HG03442 (cell line): ENCODE measurements around the gene GZF1.

Source experiments
- ATAC-seq: cut with Tn5 transposase; IDR thresholded peaks from one replicate; pipeline ENCODE4 v1.9.1; 2021; ENCODE audit warnings: mild to moderate bottlenecking, moderate library complexity; ENCODE audit not compliant: unreplicated experiment

The GZF1 gene

DNA sequence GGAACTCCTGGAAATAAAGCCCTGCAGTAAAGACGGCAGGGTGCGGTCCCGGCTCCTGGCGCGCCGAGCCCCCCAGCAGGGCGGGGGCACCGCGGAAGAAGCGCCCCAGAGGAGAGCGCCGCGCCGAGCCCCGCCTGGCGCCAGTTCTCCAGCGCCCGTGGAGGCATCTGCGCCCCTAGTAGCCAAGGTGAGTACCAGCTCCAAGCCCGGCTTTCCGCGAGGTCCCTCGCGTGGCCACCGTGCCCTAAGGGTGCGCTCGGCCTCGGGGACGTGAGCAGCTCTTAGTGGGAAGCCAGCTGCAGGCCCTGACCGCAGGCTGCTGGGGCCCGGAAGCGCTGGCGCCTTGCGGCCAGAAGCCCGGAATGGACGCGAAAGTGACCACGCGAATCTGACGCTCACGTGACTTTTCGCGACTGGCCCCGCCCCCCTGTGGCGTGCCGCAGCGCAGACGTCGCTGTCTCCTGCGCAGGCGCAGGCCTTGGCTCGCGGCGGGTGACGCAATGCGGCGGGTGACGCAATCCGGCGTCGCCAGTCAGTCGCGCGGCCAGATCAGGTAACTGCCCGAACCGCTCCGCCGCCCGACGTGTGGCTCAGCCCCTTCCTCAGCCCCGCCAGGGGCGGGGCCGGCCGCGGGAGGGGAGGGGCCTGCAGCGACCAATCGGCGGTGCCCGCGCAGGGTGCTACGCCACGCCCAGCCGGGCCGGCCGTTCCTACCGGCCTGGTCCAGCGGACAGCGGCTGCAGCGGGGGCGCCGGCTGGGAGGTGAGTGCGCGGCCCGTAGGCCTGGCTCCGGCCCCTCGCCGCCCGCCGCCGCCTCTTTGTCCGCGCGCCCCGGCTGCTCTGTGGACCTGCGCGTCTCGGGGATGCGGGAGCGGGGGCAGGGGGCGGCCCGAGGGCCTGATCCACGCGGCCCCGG lies at the start of gene GZF1:
TSS of gene GZF1 (plus strand) at position 707 of the 916 bp plus-strand sequence. CDS start 2,202 bp downstream, outside the sequence.
- ATAC-seq: peak; percentile 63

GRCh38 chr20:23313271-23313670 lies 48.7 kb upstream of the GZF1 start:
- ATAC-seq: no peak

DNA sequence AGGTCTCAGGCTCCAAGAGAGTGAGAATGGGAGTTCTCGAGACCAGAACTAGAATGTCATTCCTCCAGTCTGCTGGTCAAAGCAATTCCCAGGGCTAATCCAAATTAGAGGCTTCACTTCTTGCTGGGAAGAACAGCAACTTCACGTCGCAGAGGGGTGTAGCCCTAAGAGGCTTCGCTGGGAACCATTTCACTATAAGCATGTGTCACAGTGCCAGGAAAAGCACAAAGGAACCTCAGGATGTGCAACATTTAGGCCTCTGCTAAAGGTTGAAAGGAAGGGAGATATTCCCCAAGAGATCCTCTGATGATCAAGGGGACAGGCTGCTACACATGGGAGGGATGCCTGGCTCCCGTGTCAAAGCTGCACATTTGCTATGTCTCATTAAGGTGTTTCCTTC lies 47.3 kb upstream of the GZF1 start:
- no peak for ATAC-seq

- ATAC-seq: no peak
Observed at GRCh38 chr20:23315099-23315498, 46.9 kb upstream of the GZF1 start.

- ATAC-seq: no peak
Observed at GRCh38 chr20:23316626-23317025, 45.4 kb upstream of the GZF1 start.

DNA sequence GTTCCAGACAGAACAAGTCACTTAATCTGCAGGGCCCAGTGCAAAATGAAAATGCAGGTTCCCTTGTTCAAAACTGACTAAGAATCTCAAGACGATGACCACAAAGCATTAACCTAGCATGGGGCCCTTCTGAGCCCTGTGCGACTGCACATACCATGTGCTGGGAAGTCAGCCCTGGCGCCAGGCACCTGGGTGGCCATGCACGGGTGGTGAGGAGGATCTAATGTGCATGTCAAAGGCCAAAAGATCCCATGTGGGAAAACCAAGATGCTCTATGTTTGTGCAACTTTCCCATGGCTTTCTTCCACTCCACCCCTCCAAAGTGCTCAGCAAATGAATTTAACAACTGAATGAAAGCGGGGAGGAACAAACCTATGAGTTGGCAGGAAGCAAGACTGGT lies 44.9 kb upstream of the GZF1 start:
- ATAC-seq: no peak

DNA sequence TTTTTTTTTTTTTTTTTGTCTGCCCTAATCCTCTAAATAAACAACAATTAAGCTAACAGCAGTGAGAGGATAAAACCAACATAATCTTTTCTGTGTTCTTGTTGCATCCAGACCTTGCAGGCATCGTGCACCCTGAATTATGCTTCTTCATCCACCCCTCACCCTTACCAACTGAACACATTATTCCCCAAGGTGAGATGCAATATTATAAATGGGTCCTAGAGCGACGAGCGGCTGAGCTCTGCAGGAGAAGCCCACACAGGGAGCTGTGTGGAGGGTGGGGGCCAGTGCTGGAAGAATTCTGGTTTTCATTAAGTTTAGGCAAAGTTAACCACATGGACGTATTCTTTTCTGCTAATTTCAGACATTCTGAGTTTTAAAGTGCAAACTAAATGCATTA lies 43.6 kb upstream of the GZF1 start:
- no peak for ATAC-seq

DNA sequence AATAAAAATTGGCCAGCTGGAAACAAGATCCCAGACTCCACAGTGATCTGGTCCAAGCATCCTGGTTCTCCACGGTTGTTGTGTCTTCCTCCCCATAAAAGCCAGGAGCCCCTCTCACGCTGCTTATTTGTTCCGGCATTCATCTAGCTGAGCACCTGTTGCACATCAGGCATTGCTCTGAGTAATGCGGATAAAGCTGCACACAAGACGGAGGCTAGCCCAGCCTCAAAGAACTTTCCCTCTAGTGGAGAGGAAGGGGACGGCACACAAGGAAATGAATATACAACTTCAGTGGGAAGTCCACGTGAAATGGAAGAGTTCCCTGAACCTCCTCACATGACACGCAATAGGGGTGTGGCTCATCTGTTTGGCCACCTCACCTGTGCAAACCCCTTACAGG lies 41.7 kb upstream of the GZF1 start:
- no peak for ATAC-seq

GRCh38 chr20:23325107-23325506 lies 36.9 kb upstream of the GZF1 start:
- no peak for ATAC-seq

- no peak for ATAC-seq
Observed at GRCh38 chr20:23326774-23327173, 35.2 kb upstream of the GZF1 start.

- ATAC-seq: no peak
Observed at GRCh38 chr20:23327617-23328333, 34.2 kb upstream of the GZF1 start.

- ATAC-seq: no peak
Observed at GRCh38 chr20:23331450-23332350, 30.3 kb upstream of the GZF1 start.

DNA sequence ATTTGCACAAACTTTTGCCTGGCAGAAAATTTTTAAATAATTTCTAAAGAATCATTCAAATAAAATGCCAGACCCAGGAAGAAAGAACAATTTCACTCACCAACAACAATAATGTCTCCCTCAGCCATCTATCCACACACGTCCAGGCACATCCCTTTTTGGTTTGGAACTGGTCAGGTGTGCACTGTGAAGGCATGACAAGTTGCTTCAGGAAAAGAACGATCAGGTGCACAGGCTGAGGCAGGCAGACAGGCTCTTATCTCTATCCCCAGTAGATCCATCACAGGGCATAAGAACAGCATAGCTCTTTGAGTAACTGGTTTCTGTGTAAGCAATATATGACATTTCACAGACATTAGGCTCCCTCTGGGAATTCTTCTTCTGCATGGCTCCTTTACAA lies 29.5 kb upstream of the GZF1 start:
- ATAC-seq: no peak

DNA sequence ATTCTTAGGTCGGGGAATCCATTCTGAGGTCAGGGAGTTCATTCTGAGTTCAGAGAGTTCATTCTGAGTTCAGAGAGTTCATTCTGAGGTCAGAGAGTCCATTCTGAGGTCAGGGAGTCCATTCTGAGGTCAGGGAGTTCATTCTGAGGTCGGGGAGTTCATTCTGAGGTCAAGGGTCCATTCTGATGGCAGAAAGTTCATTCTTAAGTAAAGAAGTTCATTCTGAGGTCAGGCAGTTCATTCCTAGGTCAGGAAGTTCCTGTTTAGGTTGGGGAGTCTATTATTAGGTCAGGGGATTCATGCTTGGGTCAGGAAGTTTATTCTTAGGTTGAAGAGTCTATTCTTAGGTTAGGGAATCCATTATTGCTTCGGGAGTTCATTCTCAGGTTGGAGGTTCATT lies 27.9 kb upstream of the GZF1 start:
- ATAC-seq: no peak

DNA sequence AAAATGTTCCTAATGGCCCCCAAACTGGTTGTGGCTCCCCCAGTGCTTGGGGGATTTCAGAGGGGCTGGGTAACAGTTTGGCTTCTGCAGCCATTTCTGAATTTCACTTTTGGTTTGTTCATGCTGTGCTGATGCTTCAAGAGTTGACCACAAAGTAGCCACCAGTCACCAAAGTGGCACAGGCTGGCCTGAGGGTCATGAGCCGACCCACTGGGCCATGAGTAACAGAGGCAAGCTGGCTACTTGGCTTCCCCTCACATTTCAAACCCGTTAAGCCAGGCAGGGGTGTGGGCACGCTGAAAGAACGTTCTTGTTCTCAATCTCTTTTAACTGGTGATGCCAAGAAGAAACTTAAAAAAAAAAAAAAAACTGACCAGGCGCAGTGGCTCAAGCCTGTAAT lies 26.5 kb upstream of the GZF1 start:
- no peak for ATAC-seq

DNA sequence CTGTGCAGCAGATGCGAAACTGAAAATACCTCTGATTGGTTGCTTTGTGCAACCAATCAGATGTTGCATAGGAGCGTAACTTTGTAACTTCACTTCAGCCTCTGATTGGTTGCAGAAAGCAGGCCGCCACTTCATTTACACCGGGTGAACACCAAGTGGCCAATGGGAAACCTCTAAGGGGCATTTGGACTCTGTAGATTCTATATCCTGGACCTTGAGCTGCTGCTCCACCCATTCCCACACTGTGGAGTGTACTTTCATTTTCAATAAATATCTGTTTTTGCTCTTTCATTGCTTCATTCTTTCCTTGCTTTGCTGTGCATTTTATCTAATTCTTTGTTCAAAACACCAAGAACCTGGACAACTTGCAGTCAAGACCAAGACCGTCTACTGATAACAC lies 25.5 kb upstream of the GZF1 start:
- no peak for ATAC-seq

GRCh38 chr20:23337312-23337711 lies 24.7 kb upstream of the GZF1 start:
- ATAC-seq: no peak

- ATAC-seq: no peak
Observed at GRCh38 chr20:23339986-23340385, 22.0 kb upstream of the GZF1 start.

GRCh38 chr20:23340524-23340923 lies 21.5 kb upstream of the GZF1 start:
- no peak for ATAC-seq

DNA sequence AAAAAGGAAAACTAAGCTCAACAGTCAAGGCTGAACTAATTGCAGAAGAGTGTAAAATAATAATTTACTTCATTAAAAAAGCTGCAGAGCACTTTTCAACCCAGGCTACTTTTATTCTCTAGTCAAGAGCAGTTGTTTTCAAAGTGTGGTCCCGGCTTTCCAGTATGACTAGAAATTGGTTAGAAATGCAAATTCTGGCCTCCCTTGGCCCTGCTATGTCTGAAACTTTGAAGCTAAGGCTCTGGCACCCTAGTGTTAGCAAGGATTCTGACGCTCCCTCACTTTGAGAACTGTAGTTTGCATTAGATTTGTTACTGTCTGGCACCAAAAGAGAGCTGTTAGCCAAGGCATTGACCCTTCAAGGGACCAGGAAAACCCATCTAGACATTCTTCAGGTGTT lies 20.9 kb upstream of the GZF1 start:
- peak; percentile 87 for ATAC-seq

- ATAC-seq: no peak
Observed at GRCh38 chr20:23343590-23343989, 18.4 kb upstream of the GZF1 start.
